Middle frontal gyrus (tissue), 1 donor: ENCODE data around the gene CLK4.
"Not testable (repeated sequence)": the region's sequence is repeated elsewhere in the genome, so short reads cannot be mapped to it uniquely, and the experiment has no call there.

Source experiments
- DNase-seq: peaks from one replicate; pipeline ENCODE4 v3.0.0-alpha.2; 2015; ENCODE audit warnings: low spot score; ENCODE audit errors: extremely low spot score

Gene CLK4

GRCh38 chr5:178587763-178588611, 38.9 kb downstream of the CLK4 start:
- DNase-seq = no peak

- DNase-seq = no peak
Observed at GRCh38 chr5:178586396-178586795, 40.5 kb downstream of the CLK4 start.

GRCh38 chr5:178585421-178585820, 41.4 kb downstream of the CLK4 start:
- DNase-seq = not testable (repeated sequence)

GRCh38 chr5:178583279-178583678, 43.6 kb downstream of the CLK4 start:
- no peak for DNase-seq

- DNase-seq = no peak
Observed at GRCh38 chr5:178582291-178582690, 44.6 kb downstream of the CLK4 start.

- DNase-seq = no peak
Observed at GRCh38 chr5:178581621-178582020, 45.2 kb downstream of the CLK4 start.

- DNase-seq = no peak
Observed at GRCh38 chr5:178580271-178580955, 46.4 kb downstream of the CLK4 start.

- no peak for DNase-seq
Observed at GRCh38 chr5:178577944-178578343, 48.9 kb downstream of the CLK4 start.

- no peak for DNase-seq
Observed at GRCh38 chr5:178577376-178577839, 49.4 kb downstream of the CLK4 start.

- no peak for DNase-seq
Observed at GRCh38 chr5:178576591-178577351, 50.1 kb downstream of the CLK4 start.

- DNase-seq = no peak
Observed at GRCh38 chr5:178573216-178573615, 53.6 kb downstream of the CLK4 start.

- no peak for DNase-seq
Observed at GRCh38 chr5:178572617-178573016, 54.2 kb downstream of the CLK4 start.

- no peak for DNase-seq
Observed at GRCh38 chr5:178569485-178569884, 57.4 kb downstream of the CLK4 start.

- no peak for DNase-seq
Observed at GRCh38 chr5:178564811-178565550, 61.9 kb downstream of the CLK4 start.

GRCh38 chr5:178564397-178564796, 62.5 kb downstream of the CLK4 start:
- DNase-seq = no peak

- no peak for DNase-seq
Observed at GRCh38 chr5:178563621-178564020, 63.2 kb downstream of the CLK4 start.

GRCh38 chr5:178561746-178562264, 65.0 kb downstream of the CLK4 start:
- no peak for DNase-seq

GRCh38 chr5:178560911-178561310, 65.9 kb downstream of the CLK4 start:
- no peak for DNase-seq

- DNase-seq = no peak
Observed at GRCh38 chr5:178557416-178557815, 69.4 kb downstream of the CLK4 start.

- no peak for DNase-seq
Observed at GRCh38 chr5:178555771-178556211, 71.1 kb downstream of the CLK4 start.

GRCh38 chr5:178555005-178555404, 71.8 kb downstream of the CLK4 start:
- no peak for DNase-seq
